ENCODE data around the gene RBM17. TPM values are rescaled to one million over a fixed set of nuclear protein-coding genes. Genes with fewer than 3 reads are reported as not detected.

Gene RBM17
- total and polyA plus RNA-seq, 2 of the 4 experiments (the other 2 are of a cell fraction) = 24.6 to 56.7 TPM

DNA sequence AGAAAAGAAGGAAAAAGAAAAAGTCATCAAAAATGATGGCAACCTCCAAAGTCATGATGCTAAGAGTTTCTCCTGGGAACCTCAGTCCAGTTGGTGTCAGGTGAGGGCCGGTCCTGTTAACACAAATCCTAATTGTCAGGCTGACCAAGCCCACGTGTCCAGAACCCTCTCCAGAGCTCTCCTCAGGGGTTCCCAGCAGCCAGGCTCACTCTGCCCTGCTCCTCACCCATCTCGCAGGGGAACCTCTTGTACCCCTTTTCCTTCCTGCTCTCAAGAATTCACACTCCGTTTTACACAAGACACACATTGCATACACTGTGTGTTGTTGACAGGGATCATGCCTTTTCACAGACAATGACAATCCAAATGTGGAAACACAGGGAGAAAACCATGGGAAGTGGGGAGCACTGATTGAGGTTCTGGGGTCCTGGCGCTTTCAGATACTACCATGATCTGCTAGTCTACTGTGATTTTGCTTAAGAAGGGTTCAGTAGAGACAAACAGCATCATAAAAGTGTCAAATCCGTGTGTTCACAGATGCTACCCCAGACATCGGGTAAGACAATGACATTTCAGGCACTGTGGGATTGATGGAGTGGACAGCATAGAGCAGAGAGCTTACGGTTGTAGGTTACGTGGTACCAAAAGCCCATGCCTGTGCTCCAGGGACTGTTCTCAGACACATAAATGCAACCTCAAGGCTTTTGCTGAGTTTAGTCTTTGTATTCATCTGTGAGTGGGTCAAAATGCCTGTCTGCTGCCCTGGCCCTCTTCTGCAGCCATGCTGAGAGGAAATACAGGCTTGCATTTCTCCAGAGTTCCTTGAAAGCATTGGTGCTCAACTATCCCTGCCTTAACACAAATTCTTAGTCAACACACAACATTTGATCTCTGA is 42.7 kb upstream of the RBM17 start:
- no TSS peak for BruUV-seq (replicated peaks)
- ChIA-PET CTCF (no interaction called here), POLR2A (ENCODE audit: unreplicated experiment) (no interaction called here)
- no peak overlapping the region for H3K4me3 ChIP-seq (ENCODE audit: insufficient read depth, low read depth, low read length)
- peaks cover 2% of the 10 kb centered on the region; the same call in 1 of the 2 replicates for H3K4me1 ChIP-seq (ENCODE audit: control insufficient read depth, insufficient read depth, low read length)
- H3K36me3 ChIP-seq (ENCODE audit: control insufficient read depth, insufficient read depth, low read length) = no peaks in the 10 kb centered on the region
- no peak overlapping the region for H2AFZ ChIP-seq (replicated peaks; ENCODE audit: low read length, poor library complexity)
- 79% methylated on average over 2 of the region's 9 CpGs; no CpG with 5 or more reads in 1 of the 2 experiments for WGBS, 2 experiments (ENCODE audit: extremely low coverage in 2 of 2, insufficient read length in 1 of 2)
- no peaks in the 10 kb centered on the region for H3K79me1 ChIP-seq (ENCODE audit: low read depth in 1 of 2, low read length in 2 of 2)
- no peak overlapping the region for H4K5ac ChIP-seq (ENCODE audit: low read depth, low read length)
- peaks cover 48% of the 10 kb centered on the region for H3K27me3 ChIP-seq (ENCODE audit: control insufficient read depth, insufficient read depth, low read length)
- no peaks in the 10 kb centered on the region for H3K9me1 ChIP-seq (ENCODE audit: insufficient read depth, low read length)
- in situ Hi-C loops (cut with MboI; ENCODE audit: low sequenced_read_pairs) = no loop called here
- H3K18ac ChIP-seq (ENCODE audit: low read depth, low read length) = no peak overlapping the region
- H3K27ac ChIP-seq (ENCODE audit: insufficient read depth, low read length) = no peak overlapping the region
- H3K4ac ChIP-seq (ENCODE audit: low read depth, low read length) = no peak overlapping the region
- dilution Hi-C loops (cut with HindIII; ENCODE audit: low sequenced_read_pairs, unreplicated experiment) = no loop called here
- no peaks in the 10 kb centered on the region; the same call in 1 of the 2 replicates for H3K9me3 ChIP-seq (ENCODE audit: control insufficient read depth, insufficient read depth, low read length)
- no peak overlapping the region for H3K56ac ChIP-seq (ENCODE audit: extremely low read depth, insufficient read depth, low read length)
- H3K14ac ChIP-seq (replicated peaks; ENCODE audit: low read depth, low read length) = no peak overlapping the region
- H4K91ac ChIP-seq (ENCODE audit: insufficient read depth, low read depth, low read length) = no peak overlapping the region
- intact Hi-C loops (cut with micrococcal nuclease) = no loop called here
- H4K8ac ChIP-seq (ENCODE audit: low read depth in 2 of 2, low read length in 2 of 2) = no peak overlapping the region
- no peak overlapping the region for H2AK5ac ChIP-seq (ENCODE audit: low read depth, low read length)
- no peak overlapping the region for H2BK15ac ChIP-seq (ENCODE audit: low read depth, low read length)
- no peak overlapping the region for H3K23ac ChIP-seq (ENCODE audit: low read depth, low read length)
- no peak overlapping the region for H3K9ac ChIP-seq (ENCODE audit: low read depth, low read length)
- no peak overlapping the region for H2BK120ac ChIP-seq (ENCODE audit: low read depth, low read length)
- DNase-seq (no peak), ATAC-seq (ENCODE audit: low read depth) (no peak)
- no peaks in the 10 kb centered on the region for H4K20me1 ChIP-seq (ENCODE audit: insufficient read depth, low read length)
- H2AK9ac ChIP-seq (replicated peaks; ENCODE audit: low read depth, low read length, poor library complexity) = no peak overlapping the region
- no peak overlapping the region for H2BK20ac ChIP-seq (ENCODE audit: low read depth, low read length)
- no peak overlapping the region for H3K4me2 ChIP-seq (ENCODE audit: low read depth, low read length)
- H2BK5ac ChIP-seq (ENCODE audit: low read depth, low read length, poor library complexity, severe bottlenecking) = no peak overlapping the region
- TF ChIP-seq MXI1 (IDR thresholded peaks at IDR 0.05; ENCODE audit: borderline replicate concordance, low read depth, low read length) (no peak), RCOR1 (IDR thresholded peaks at IDR 0.05; ENCODE audit: insufficient replicate concordance, low read length) (no peak), FOS (IDR thresholded peaks at IDR 0.05; ENCODE audit: low read depth, low read length) (no peak), POLR2A (IDR thresholded peaks at IDR 0.05; ENCODE audit: low read depth, low read length) (no peak), CTCF (conservative IDR thresholded peaks at IDR 0.05; ENCODE audit: low read depth, low read length) (no peak), SMC3 (IDR thresholded peaks at IDR 0.05; ENCODE audit: low read depth, low read length) (no peak), CHD1 (IDR thresholded peaks at IDR 0.05; ENCODE audit: low read depth, low read length) (no peak), MAFK (IDR thresholded peaks at IDR 0.05; ENCODE audit: low read depth, low read length) (no peak), RFX5 (IDR thresholded peaks at IDR 0.05; ENCODE audit: low read depth, low read length) (no peak), CEBPB (IDR thresholded peaks at IDR 0.05; ENCODE audit: low read depth, low read length) (no peak), ELK1 (IDR thresholded peaks at IDR 0.05; ENCODE audit: borderline replicate concordance, low read depth, low read length) (no peak), BHLHE40 (IDR thresholded peaks at IDR 0.05; ENCODE audit: low read depth, low read length) (no peak), MAZ (IDR thresholded peaks at IDR 0.05; ENCODE audit: borderline replicate concordance, low read depth, low read length) (no peak), NFE2L2 (IDR thresholded peaks at IDR 0.05; ENCODE audit: low read depth, low read length) (no peak)
- TF ChIP-seq, protein P1, sequence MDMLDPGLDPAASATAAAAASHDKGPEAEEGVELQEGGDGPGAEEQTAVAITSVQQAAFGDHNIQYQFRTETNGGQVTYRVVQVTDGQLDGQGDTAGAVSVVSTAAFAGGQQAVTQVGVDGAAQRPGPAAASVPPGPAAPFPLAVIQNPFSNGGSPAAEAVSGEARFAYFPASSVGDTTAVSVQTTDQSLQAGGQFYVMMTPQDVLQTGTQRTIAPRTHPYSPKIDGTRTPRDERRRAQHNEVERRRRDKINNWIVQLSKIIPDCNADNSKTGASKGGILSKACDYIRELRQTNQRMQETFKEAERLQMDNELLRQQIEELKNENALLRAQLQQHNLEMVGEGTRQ (IDR thresholded peaks at IDR 0.05; ENCODE audit: low read depth, low read length) = no peak

All from IMR-90 (cell line).